Measurements from ENCODE around the gene IGF2BP3.

The IGF2BP3 gene

GRCh38 chr7:23377134-23377533 is 93.2 kb downstream of the IGF2BP3 start:
- Histone ChIP-seq H3K4me3 (ENCODE audit: low read length) (no peak overlapping the region), H3K36me3 (ENCODE audit: insufficient read depth, low read length) (peaks cover 14% of the 10 kb centered on the region), H2AFZ (ENCODE audit: low read depth, low read length) (no peak overlapping the region), H3K9me3 (ENCODE audit: low read length) (no peaks in the 10 kb centered on the region), H3K4me1 (ENCODE audit: insufficient read depth, low read length) (no peaks in the 10 kb centered on the region), H3K27me3 (ENCODE audit: insufficient read depth, low read length) (no peaks in the 10 kb centered on the region)

GRCh38 chr7:23373151-23374004 is 96.9 kb downstream of the IGF2BP3 start:
- Histone ChIP-seq H2AFZ (ENCODE audit: low read depth, low read length) (no peak overlapping the region), H3K36me3 (ENCODE audit: insufficient read depth, low read length) (peaks cover 5% of the 10 kb centered on the region)

GRCh38 chr7:23372611-23373010 is 97.7 kb downstream of the IGF2BP3 start:
- no peaks in the 10 kb centered on the region for H3K27me3 ChIP-seq (ENCODE audit: insufficient read depth, low read length)
- H3K4me1 ChIP-seq (ENCODE audit: insufficient read depth, low read length) = peaks cover 4% of the 10 kb centered on the region
- H3K4me3 ChIP-seq (ENCODE audit: low read length) = no peak overlapping the region
- peaks cover 10% of the 10 kb centered on the region for H3K36me3 ChIP-seq (ENCODE audit: insufficient read depth, low read length)
- H3K9me3 ChIP-seq (ENCODE audit: low read length) = no peaks in the 10 kb centered on the region
- no peak overlapping the region for H2AFZ ChIP-seq (ENCODE audit: low read depth, low read length)

More at GRCh38 chr7:23373151-23374004, 96.9 kb downstream of the IGF2BP3 start:
- Histone ChIP-seq H3K4me1 (ENCODE audit: insufficient read depth, low read length) (peaks cover 4% of the 10 kb centered on the region), H3K9me3 (ENCODE audit: low read length) (no peaks in the 10 kb centered on the region), H3K27me3 (ENCODE audit: insufficient read depth, low read length) (no peaks in the 10 kb centered on the region), H3K4me3 (ENCODE audit: low read length) (no peak overlapping the region)

- no peak overlapping the region for H3K4me3 ChIP-seq (ENCODE audit: low read length)
- peaks cover 16% of the 10 kb centered on the region for H3K36me3 ChIP-seq (ENCODE audit: insufficient read depth, low read length)
- no peaks in the 10 kb centered on the region for H3K27me3 ChIP-seq (ENCODE audit: insufficient read depth, low read length)
- no peak overlapping the region for H2AFZ ChIP-seq (ENCODE audit: low read depth, low read length)
- H3K9me3 ChIP-seq (ENCODE audit: low read length) = no peaks in the 10 kb centered on the region
- H3K4me1 ChIP-seq (ENCODE audit: insufficient read depth, low read length) = peaks cover 4% of the 10 kb centered on the region
These were observed 98.6 kb downstream of the IGF2BP3 start for GRCh38 chr7:23371654-23372053.

- H3K4me1 ChIP-seq (ENCODE audit: insufficient read depth, low read length) = peaks cover 4% of the 10 kb centered on the region
These were observed 100.4 kb downstream of the IGF2BP3 start for GRCh38 chr7:23369695-23370404.

GRCh38 chr7:23369100-23369499 is 101.2 kb downstream of the IGF2BP3 start:
- no peak overlapping the region for H2AFZ ChIP-seq (ENCODE audit: low read depth, low read length)
- no peaks in the 10 kb centered on the region for H3K27me3 ChIP-seq (ENCODE audit: insufficient read depth, low read length)
- no peaks in the 10 kb centered on the region for H3K9me3 ChIP-seq (ENCODE audit: low read length)
- H3K4me3 ChIP-seq (ENCODE audit: low read length) = no peak overlapping the region
- H3K36me3 ChIP-seq (ENCODE audit: insufficient read depth, low read length) = peaks cover 17% of the 10 kb centered on the region
- peaks cover 4% of the 10 kb centered on the region for H3K4me1 ChIP-seq (ENCODE audit: insufficient read depth, low read length)

More at GRCh38 chr7:23369695-23370404, 100.4 kb downstream of the IGF2BP3 start:
- no peak overlapping the region for H3K4me3 ChIP-seq (ENCODE audit: low read length)
- no peaks in the 10 kb centered on the region for H3K27me3 ChIP-seq (ENCODE audit: insufficient read depth, low read length)
- no peaks in the 10 kb centered on the region for H3K9me3 ChIP-seq (ENCODE audit: low read length)
- no peak overlapping the region for H2AFZ ChIP-seq (ENCODE audit: low read depth, low read length)
- H3K36me3 ChIP-seq (ENCODE audit: insufficient read depth, low read length) = peaks cover 17% of the 10 kb centered on the region

GRCh38 chr7:23358152-23358674 is 112.1 kb downstream of the IGF2BP3 start:
- Histone ChIP-seq H3K9me3 (ENCODE audit: low read length) (no peaks in the 10 kb centered on the region), H3K27me3 (ENCODE audit: insufficient read depth, low read length) (no peaks in the 10 kb centered on the region), H3K4me1 (ENCODE audit: insufficient read depth, low read length) (peaks cover 4% of the 10 kb centered on the region), H2AFZ (ENCODE audit: low read depth, low read length) (no peak overlapping the region), H3K36me3 (ENCODE audit: insufficient read depth, low read length) (peaks cover 41% of the 10 kb centered on the region), H3K4me3 (ENCODE audit: low read length) (no peak overlapping the region)

GRCh38 chr7:23357190-23358093 is 112.8 kb downstream of the IGF2BP3 start:
- peaks cover 8% of the 10 kb centered on the region for H3K4me1 ChIP-seq (ENCODE audit: insufficient read depth, low read length)
- H3K27me3 ChIP-seq (ENCODE audit: insufficient read depth, low read length) = no peaks in the 10 kb centered on the region
- peaks cover 37% of the 10 kb centered on the region for H3K36me3 ChIP-seq (ENCODE audit: insufficient read depth, low read length)
- H3K9me3 ChIP-seq (ENCODE audit: low read length) = no peaks in the 10 kb centered on the region
- no peak overlapping the region for H3K4me3 ChIP-seq (ENCODE audit: low read length)
- no peak overlapping the region for H2AFZ ChIP-seq (ENCODE audit: low read depth, low read length)

- peaks cover 32% of the 10 kb centered on the region for H3K36me3 ChIP-seq (ENCODE audit: insufficient read depth, low read length)
These were observed 113.6 kb downstream of the IGF2BP3 start for GRCh38 chr7:23356726-23357125.

GRCh38 chr7:23356168-23356567 is 114.1 kb downstream of the IGF2BP3 start:
- Histone ChIP-seq H2AFZ (ENCODE audit: low read depth, low read length) (no peak overlapping the region), H3K4me3 (ENCODE audit: low read length) (no peak overlapping the region), H3K36me3 (ENCODE audit: insufficient read depth, low read length) (peaks cover 31% of the 10 kb centered on the region), H3K4me1 (ENCODE audit: insufficient read depth, low read length) (peaks cover 8% of the 10 kb centered on the region), H3K27me3 (ENCODE audit: insufficient read depth, low read length) (no peaks in the 10 kb centered on the region), H3K9me3 (ENCODE audit: low read length) (no peaks in the 10 kb centered on the region)

More at GRCh38 chr7:23356726-23357125, 113.6 kb downstream of the IGF2BP3 start:
- peaks cover 8% of the 10 kb centered on the region for H3K4me1 ChIP-seq (ENCODE audit: insufficient read depth, low read length)
- H3K4me3 ChIP-seq (ENCODE audit: low read length) = no peak overlapping the region
- H3K27me3 ChIP-seq (ENCODE audit: insufficient read depth, low read length) = no peaks in the 10 kb centered on the region
- H3K9me3 ChIP-seq (ENCODE audit: low read length) = no peaks in the 10 kb centered on the region
- H2AFZ ChIP-seq (ENCODE audit: low read depth, low read length) = no peak overlapping the region

- Histone ChIP-seq H3K4me3 (ENCODE audit: low read length) (no peak overlapping the region), H3K36me3 (ENCODE audit: insufficient read depth, low read length) (peaks cover 48% of the 10 kb centered on the region), H2AFZ (ENCODE audit: low read depth, low read length) (no peak overlapping the region), H3K9me3 (ENCODE audit: low read length) (no peaks in the 10 kb centered on the region), H3K4me1 (ENCODE audit: insufficient read depth, low read length) (peaks cover 8% of the 10 kb centered on the region), H3K27me3 (ENCODE audit: insufficient read depth, low read length) (no peaks in the 10 kb centered on the region)
These were observed 117.1 kb downstream of the IGF2BP3 start for GRCh38 chr7:23353172-23353571.

GRCh38 chr7:23350466-23350865 is 119.8 kb downstream of the IGF2BP3 start:
- Histone ChIP-seq H3K27me3 (ENCODE audit: insufficient read depth, low read length) (no peaks in the 10 kb centered on the region), H2AFZ (ENCODE audit: low read depth, low read length) (no peak overlapping the region), H3K9me3 (ENCODE audit: low read length) (no peaks in the 10 kb centered on the region), H3K4me1 (ENCODE audit: insufficient read depth, low read length) (peaks cover 8% of the 10 kb centered on the region), H3K36me3 (ENCODE audit: insufficient read depth, low read length) (peaks cover 59% of the 10 kb centered on the region), H3K4me3 (ENCODE audit: low read length) (no peak overlapping the region)
